Keratinocyte (primary cell): ENCODE data around the gene SERP1. TPM values are rescaled to one million over a fixed set of nuclear protein-coding genes. Genes with fewer than 3 reads are reported as not detected.
A peak's percentile ranks its signal among the peaks of the same experiment; 100 is the strongest.

Experiments used
- DNase-seq: peaks from one replicate; pipeline ENCODE4 v3.0.0-alpha.2; 2011; ENCODE audit warnings: low read depth, missing footprints, low spot score
- FAIRE-seq: peaks from 2 replicates; lab custom pipeline; 2011; peaks lifted over from hg19 to GRCh38; lab: Jason Lieb, UNC
- H2AFZ ChIP-seq: 2 replicates; pipeline ENCODE4 v1.6.0; 2012; ENCODE audit warnings: low read length, control low read depth, inconsistent platforms; ENCODE audit not compliant: control insufficient read depth
- H3K27ac ChIP-seq: 2 replicates; pipeline ENCODE4 v1.5.1; 2011; ENCODE audit warnings: low read length; ENCODE audit not compliant: control insufficient read depth, insufficient read depth
- H3K27me3 ChIP-seq: 3 replicates; pipeline ENCODE4 v1.6.0; 2011; ENCODE audit warnings: low read length; ENCODE audit not compliant: control insufficient read depth, insufficient read depth; ENCODE audit errors: extremely low read depth
- H3K36me3 ChIP-seq, 2 experiments: 2 replicates in 1 of 2; 3 replicates in 1 of 2; pipeline ENCODE4 v1.5.1; 2011; ENCODE audit warnings: low read length in 2 of 2, mild to moderate bottlenecking in 1 of 2; ENCODE audit not compliant: control insufficient read depth in 2 of 2, insufficient read depth in 2 of 2; ENCODE audit errors: extremely low read depth in 1 of 2
- H3K4me1 ChIP-seq: 3 replicates; pipeline ENCODE4 v1.5.1; 2011; ENCODE audit warnings: low read length; ENCODE audit not compliant: control insufficient read depth, insufficient read depth; ENCODE audit errors: extremely low read depth
- H3K4me2 ChIP-seq: 3 replicates; pipeline ENCODE4 v1.6.0; 2011; ENCODE audit warnings: low read depth, low read length; ENCODE audit not compliant: control insufficient read depth, insufficient read depth; ENCODE audit errors: extremely low read depth
- H3K4me3 ChIP-seq, 3 experiments: fragments of 200-600 bp in 1 of 3; sonication (generic) in 1 of 3; 2 replicates in 2 of 3; 3 replicates in 1 of 3; pipeline ENCODE4 v1.5.1; 2011 to 2016; ENCODE audit warnings: low read length in 3 of 3, mild to moderate bottlenecking in 3 of 3, control low read depth in 2 of 3, inconsistent platforms in 1 of 3, low read depth in 1 of 3, mixed read lengths in 1 of 3, mixed run types in 1 of 3, moderate library complexity in 1 of 3; ENCODE audit not compliant: control insufficient read depth in 2 of 3, insufficient read depth in 2 of 3; ENCODE audit errors: extremely low read depth in 1 of 3
- H3K79me2 ChIP-seq: 2 replicates; pipeline ENCODE4 v1.6.0; 2012; ENCODE audit warnings: low read length; ENCODE audit not compliant: control insufficient read depth, insufficient read depth
- H3K9ac ChIP-seq: 3 replicates; pipeline ENCODE4 v1.6.0; 2011; ENCODE audit warnings: low read length; ENCODE audit not compliant: control insufficient read depth, insufficient read depth; ENCODE audit errors: extremely low read depth
- H3K9me1 ChIP-seq: 3 replicates; pipeline ENCODE4 v1.6.0; 2011; ENCODE audit warnings: low read length; ENCODE audit not compliant: control insufficient read depth, insufficient read depth; ENCODE audit errors: extremely low read depth
- H3K9me3 ChIP-seq: 2 replicates; pipeline ENCODE4 v1.5.1; 2012; ENCODE audit warnings: low read depth, low read length; ENCODE audit not compliant: control insufficient read depth
- H4K20me1 ChIP-seq: 3 replicates; pipeline ENCODE4 v1.6.0; 2011; ENCODE audit warnings: low read length; ENCODE audit not compliant: control insufficient read depth, insufficient read depth; ENCODE audit errors: extremely low read depth
- CTCF ChIP-seq, 3 experiments: IDR thresholded peaks in 1 of 3; conservative IDR thresholded peaks in 1 of 3; optimal IDR thresholded peaks in 1 of 3; 2 replicates in 2 of 3; 3 replicates in 1 of 3; pipeline versions ENCODE3 to v1.5.1; 2011; ENCODE audit warnings: low read length in 3 of 3, mild to moderate bottlenecking in 3 of 3, moderate library complexity in 2 of 3, control low read depth in 1 of 3, inconsistent platforms in 1 of 3; ENCODE audit not compliant: insufficient read depth in 2 of 3; ENCODE audit errors: extremely low read depth in 1 of 3
- EZH2 ChIP-seq: IDR thresholded peaks from one replicate; pipeline ENCODE4 v1.6.1; 2012; ENCODE audit warnings: inconsistent platforms, mild to moderate bottlenecking, low read length, moderate library complexity
- dilution Hi-C: fragments of 300-500 bp; cut with MboI; formaldehyde crosslinking; loops from one replicate; pipeline ENCODE4 v1.7.0; 2020; ENCODE audit warnings: low sequenced_read_pairs; ENCODE audit not compliant: extremely low pct_ligation_motif_present
- polyA plus RNA-seq, 5 experiments: library from polyadenylated mRNA; depleted of rRNA in 3 of 5; stranded (reverse) in 3 of 5; stranded (forward) in 1 of 5; unstranded in 1 of 5; fragments of >200 nt; gene quantifications; 1 replicate in 1 of 5; 2 replicates in 3 of 5; 3 replicates in 1 of 5; pipeline versions ENCODE4 v1.2.1 to v1.2.3, GENCODE V29; 2011 to 2012; ENCODE audit warnings: missing spikeins in 2 of 5, low read depth in 1 of 5, low replicate concordance in 1 of 5

SERP1 gene
- polyA plus RNA-seq, 1 donor (not counting 4 experiments of a cell fraction or from before 2014, with no cell fraction given) = 84.2 TPM

- no peaks in the 10 kb centered on the region for H3K9me1 ChIP-seq
- TF ChIP-seq CTCF (optimal IDR thresholded peaks at IDR 0.05 in 1 of 3, IDR thresholded peaks at IDR 0.05 in 1 of 3, conservative IDR thresholded peaks at IDR 0.05 in 1 of 3; ENCODE audit: extremely low read depth in 1 of 3, insufficient read depth in 2 of 3, low read length in 3 of 3) = no peak
- no peak for TF ChIP-seq EZH2
- no peaks in the 10 kb centered on the region for H3K79me2 ChIP-seq
- no peak overlapping the region for H3K9ac ChIP-seq
- H3K9me3 ChIP-seq = no peaks in the 10 kb centered on the region
- no peak overlapping the region for H3K27ac ChIP-seq
- no peaks in the 10 kb centered on the region for H3K36me3 ChIP-seq
- H3K4me1 ChIP-seq = peaks cover 5% of the 10 kb centered on the region
- H3K4me3 ChIP-seq = no peak overlapping the region
- H3K27me3 ChIP-seq = no peaks in the 10 kb centered on the region
- dilution Hi-C loops = no loop called here
- H2AFZ ChIP-seq = no peak overlapping the region
- no peaks in the 10 kb centered on the region for H4K20me1 ChIP-seq
- no peak overlapping the region for H3K4me2 ChIP-seq
- FAIRE-seq = no peak
- no peak for DNase-seq
Observed at GRCh38 chr3:150509780-150510179, 36.5 kb downstream of the SERP1 start.

- dilution Hi-C loops = no loop called here
- Histone ChIP-seq H3K9me3 (no peaks in the 10 kb centered on the region), H3K27me3 (no peaks in the 10 kb centered on the region), H3K4me1 (peaks cover 5% of the 10 kb centered on the region), H4K20me1 (no peaks in the 10 kb centered on the region), H3K4me3 (no peak overlapping the region), H3K4me2 (peak overlapping the region; percentile 32), H2AFZ (peak overlapping the region; percentile 22), H3K9ac (no peak overlapping the region), H3K27ac (no peak overlapping the region), H3K9me1 (no peaks in the 10 kb centered on the region), H3K79me2 (no peaks in the 10 kb centered on the region), H3K36me3 (no peaks in the 10 kb centered on the region)
- FAIRE-seq = no peak
- no peak for DNase-seq
- TF ChIP-seq EZH2 (no peak), CTCF (optimal IDR thresholded peaks at IDR 0.05 in 1 of 3, IDR thresholded peaks at IDR 0.05 in 1 of 3, conservative IDR thresholded peaks at IDR 0.05 in 1 of 3; ENCODE audit: extremely low read depth in 1 of 3, insufficient read depth in 2 of 3, low read length in 3 of 3) (no peak)
Observed at GRCh38 chr3:150508401-150508800, 37.9 kb downstream of the SERP1 start.
